BE2C (cell line): ENCODE measurements around the gene FAM229B.

Source experiments
- DNase-seq: peaks from one replicate; pipeline ENCODE4 v3.0.0-alpha.2; 2020
- H3K27me3 ChIP-seq: fragments of 250-450 bp; sonication (Bioruptor Pico); 2 replicates; pipeline ENCODE4 v1.5.1; 2020; ENCODE audit warnings: mild to moderate bottlenecking
- H3K36me3 ChIP-seq: fragments of 250-450 bp; sonication (Bioruptor Pico); 2 replicates; pipeline ENCODE4 v1.5.1; 2020; ENCODE audit warnings: mild to moderate bottlenecking
- H3K4me1 ChIP-seq: fragments of 250-450 bp; sonication (Bioruptor Pico); 2 replicates; pipeline ENCODE4 v1.5.1; 2020
- H3K4me3 ChIP-seq: 2 replicates; pipeline ENCODE4 v1.5.1; 2011; ENCODE audit warnings: low read depth, low read length
- H3K9me3 ChIP-seq: fragments of 250-450 bp; sonication (Bioruptor Pico); 2 replicates; pipeline ENCODE4 v1.5.1; 2020
- CTCF ChIP-seq: IDR thresholded peaks from 2 replicates; pipeline ENCODE4 v1.5.1; 2012; ENCODE audit warnings: mild to moderate bottlenecking, low read depth, low read length

Gene FAM229B

GRCh38 chr6:112149719-112150263, 62.4 kb downstream of the FAM229B start:
- H3K27me3 ChIP-seq, result no peaks in the 10 kb centered on the region
- TF ChIP-seq CTCF, result no peak
- H3K4me3 ChIP-seq, result 0 out of 2 replicates have a peak overlapping the region, but pooled peaks have one; percentile 2
- H3K9me3 ChIP-seq, result no peaks in the 10 kb centered on the region
- no peaks in the 10 kb centered on the region for H3K36me3 ChIP-seq
- peaks cover 22% of the 10 kb centered on the region for H3K4me1 ChIP-seq
- no peak for DNase-seq

GRCh38 chr6:112150363-112150762, 63.0 kb downstream of the FAM229B start:
- Histone ChIP-seq H3K9me3 (no peaks in the 10 kb centered on the region), H3K4me1 (peaks cover 22% of the 10 kb centered on the region), H3K27me3 (no peaks in the 10 kb centered on the region), H3K36me3 (no peaks in the 10 kb centered on the region), H3K4me3 (no peak overlapping the region)
- peak; percentile 21 for DNase-seq
- no peak for TF ChIP-seq CTCF
